Activated CD4-positive, CD25-positive, alpha-beta regulatory T cell (primary cell): ENCODE results near the gene APBA1.

Experiments used
- DNase-seq, 4 experiments: peaks; one replicate each; lab custom pipeline; 2025; lab: John Stamatoyannopoulos, UW

APBA1 gene

DNA sequence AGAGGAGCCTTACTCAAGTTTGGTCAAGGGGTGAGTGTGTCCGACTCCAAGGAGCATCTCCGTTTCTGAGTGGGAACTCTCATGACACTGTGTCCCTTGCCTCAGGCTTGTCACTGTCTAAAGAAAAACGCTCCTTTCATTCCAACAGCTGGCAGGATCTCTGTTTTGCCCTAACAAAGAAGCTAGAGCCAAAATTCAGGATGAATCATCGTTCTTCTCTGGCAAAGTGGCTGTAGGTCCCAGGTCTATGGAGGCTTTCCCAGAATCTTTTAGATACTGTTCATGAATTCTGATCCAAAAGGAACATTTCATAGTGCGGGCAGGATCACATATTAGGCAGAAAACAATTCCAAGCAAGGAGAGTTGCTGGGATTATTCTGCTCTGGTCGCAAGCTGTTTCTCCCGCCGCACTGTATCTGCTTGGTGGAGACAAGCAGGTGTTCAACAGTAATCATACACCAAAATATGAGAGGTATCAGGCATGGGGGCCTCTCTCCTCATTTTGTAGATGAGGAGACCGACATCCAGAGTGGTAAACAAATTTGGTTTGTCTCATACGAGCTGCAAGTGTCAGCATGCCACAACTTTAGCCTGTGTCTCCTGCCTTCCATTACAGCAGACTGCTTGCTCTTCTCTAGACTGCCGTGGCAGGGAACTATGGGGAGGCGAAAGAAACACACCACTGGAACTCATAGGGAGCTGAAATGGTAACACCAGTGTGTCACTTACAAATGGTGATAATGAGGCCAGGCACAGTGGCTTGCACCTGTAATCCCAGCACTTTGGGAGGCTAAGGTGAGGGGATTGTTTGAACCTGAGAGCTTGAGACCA is 274.6 kb downstream of the APBA1 start:
- no peak for DNase-seq

DNA sequence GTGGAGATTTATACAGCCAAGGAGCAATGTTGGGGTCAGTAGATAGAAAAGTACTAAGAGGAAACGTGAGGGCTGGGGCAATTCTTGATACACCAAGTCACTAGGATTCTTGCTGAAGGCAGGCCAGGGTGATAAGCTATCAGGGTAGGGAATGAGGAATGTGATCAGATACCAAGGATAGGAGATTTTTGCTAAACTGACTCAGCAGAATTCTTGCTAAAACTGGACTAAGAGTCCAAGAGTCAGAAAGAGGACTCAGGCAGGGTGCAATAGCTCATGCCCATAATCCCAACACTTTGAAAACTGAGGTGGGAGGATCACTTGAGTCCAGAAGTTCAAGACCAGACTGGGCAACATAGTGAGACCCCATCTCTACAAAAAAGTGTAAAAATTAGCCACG is 275.4 kb downstream of the APBA1 start:
- DNase-seq: no peak

- no peak for DNase-seq
Observed at GRCh38 chr9:69395718-69396117, 276.5 kb downstream of the APBA1 start.

GRCh38 chr9:69393425-69393824 is 278.7 kb downstream of the APBA1 start:
- no peak for DNase-seq

GRCh38 chr9:69392826-69393225 is 279.3 kb downstream of the APBA1 start:
- no peak for DNase-seq

DNA sequence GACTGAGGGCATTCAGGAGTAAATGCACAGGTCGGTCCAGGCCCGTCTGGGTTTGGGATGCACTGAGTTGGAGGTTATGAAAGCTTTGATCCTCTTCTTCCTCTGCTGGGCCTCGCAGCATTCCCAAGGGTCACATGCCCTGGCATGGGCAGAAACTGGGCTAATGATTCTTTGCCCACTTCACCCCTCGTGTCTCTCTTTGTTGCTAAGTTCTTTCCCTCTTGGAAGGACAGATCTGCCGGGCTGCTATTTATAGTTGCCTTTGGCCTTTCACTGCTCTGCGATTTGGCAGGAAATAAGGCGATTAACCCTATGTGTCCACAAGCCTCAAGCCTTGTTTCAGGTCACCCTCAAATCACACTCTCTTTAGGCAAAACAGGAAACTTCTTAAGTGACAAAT is 280.2 kb downstream of the APBA1 start:
- no peak for DNase-seq

DNA sequence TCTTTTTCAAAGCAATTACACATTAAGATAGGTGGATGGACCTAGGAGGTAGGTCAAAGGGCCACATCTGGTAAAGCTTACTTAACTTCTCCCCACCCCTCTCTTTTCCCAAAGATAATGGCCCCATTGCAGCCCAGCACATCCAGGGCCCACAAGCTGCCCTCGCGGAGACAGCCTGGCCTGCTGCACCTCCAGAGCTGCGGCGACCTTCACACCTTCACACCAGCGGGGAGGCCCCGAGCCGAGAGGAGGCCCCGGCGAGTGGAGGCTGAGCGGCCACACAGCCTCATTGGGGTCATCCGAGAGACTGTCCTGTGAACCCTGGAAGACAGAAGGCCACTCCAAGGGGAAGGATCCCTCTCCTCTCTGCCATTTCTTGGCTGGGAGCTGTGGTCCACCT is 280.7 kb downstream of the APBA1 start:
- DNase-seq: no peak

- DNase-seq: no peak
Observed at GRCh38 chr9:69389437-69389995, 282.7 kb downstream of the APBA1 start.

- no peak for DNase-seq
Observed at GRCh38 chr9:69388596-69388995, 283.6 kb downstream of the APBA1 start.

GRCh38 chr9:69386651-69387050 is 285.5 kb downstream of the APBA1 start:
- no peak for DNase-seq

GRCh38 chr9:69385581-69386033 is 286.6 kb downstream of the APBA1 start:
- no peak for DNase-seq

- no peak for DNase-seq
Observed at GRCh38 chr9:69382135-69382534, 290.0 kb downstream of the APBA1 start.

- no peak for DNase-seq
Observed at GRCh38 chr9:69380811-69381210, 291.4 kb downstream of the APBA1 start.

DNA sequence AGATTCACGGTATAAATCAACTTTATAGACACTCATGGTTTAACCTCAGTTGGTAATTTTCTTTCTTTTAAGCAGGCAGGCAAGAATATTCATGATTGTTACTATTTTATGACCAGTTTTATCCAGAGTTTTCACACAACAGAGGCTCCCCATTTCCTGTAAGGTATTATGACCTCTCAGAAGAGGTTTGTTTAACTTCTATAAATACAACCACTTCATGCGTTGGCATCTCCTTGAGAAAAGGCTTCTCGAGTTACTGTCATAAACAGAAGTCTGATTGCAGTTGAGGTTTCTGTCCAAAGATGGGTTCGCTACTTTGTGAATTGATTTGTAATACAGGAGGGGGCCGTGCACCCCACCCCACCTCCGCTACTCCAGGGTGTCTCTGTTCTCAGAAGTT is 291.9 kb downstream of the APBA1 start:
- no peak for DNase-seq

DNA sequence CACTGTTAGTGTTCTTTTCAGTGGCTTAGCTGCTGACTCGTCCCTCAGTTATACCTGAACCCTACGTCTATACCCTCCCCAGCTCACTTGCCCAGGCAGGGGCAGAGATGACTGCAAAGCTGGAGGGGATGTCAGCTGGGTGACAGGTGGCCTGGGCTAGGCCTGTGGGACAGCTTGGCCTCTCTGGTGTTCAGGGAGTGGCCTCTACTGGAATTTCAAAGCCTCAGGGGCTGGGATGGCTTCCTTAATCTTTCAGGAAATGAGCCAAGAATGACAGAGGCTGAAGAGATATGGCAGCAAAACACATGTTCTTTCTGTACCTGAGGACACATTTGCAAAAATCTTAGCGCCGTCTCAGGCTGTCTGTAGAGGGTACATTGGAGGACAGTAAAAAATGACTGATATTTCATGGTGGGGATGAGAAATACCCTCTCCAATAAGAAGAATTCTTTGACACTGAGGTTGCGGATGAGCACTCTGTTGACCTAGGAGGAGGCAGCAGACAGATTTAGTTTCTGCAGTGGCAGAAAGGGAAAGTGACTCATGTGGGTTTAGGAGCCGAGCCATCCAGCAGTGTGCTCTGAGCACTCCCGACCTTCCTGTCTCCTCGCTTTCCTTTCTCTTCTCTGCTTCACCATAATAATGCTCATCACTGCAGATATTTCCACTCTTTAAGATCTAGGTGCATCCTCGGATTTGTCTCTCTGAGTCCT is 292.7 kb downstream of the APBA1 start:
- DNase-seq: no peak

GRCh38 chr9:69377981-69378380 is 294.2 kb downstream of the APBA1 start:
- DNase-seq: no peak
